ENCODE measurements around the gene P4HA1. TPM values are rescaled to one million over a fixed set of nuclear protein-coding genes. Genes with fewer than 3 reads are reported as not detected.

Gene P4HA1
- total and polyA plus RNA-seq, 9 of the 15 experiments (the other 6 are each of a cell fraction or from before 2014, with no cell fraction given): 20.2 to 177 (median 28.6) TPM

DNA sequence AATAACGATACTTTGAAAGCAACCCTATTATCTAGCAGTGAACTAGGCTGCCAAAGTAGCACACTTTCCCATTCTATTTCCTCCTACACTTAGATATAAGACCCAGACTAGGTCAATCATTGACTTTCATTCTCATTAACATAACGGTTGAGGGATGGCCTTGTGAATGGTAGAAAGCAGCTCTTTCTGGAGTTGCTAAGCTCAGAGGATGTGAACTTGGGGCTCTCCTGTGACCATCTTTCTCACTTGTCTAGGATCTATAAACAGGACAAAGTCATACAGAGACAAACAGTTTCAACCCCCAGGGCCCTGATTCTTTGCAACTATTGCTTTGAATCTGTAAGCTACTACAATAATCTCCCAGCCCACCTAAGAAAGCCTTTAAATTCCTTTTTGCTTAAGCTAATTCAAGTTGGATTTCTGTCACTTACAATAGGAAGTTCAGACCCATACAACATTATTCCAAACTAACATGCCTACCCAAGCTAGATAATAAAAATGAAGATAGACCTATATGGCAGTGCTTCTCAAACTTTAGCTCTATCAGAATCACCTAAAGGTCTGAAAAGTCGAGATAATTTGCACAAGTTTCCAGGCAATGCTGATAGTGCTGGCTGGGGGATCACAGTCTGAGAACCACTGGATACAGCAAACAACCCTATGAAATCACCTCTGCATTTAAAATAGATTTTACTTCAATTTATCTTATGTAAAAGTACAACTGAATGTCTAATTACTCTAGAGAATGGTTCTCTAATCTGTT lies 16.7 kb downstream of the P4HA1 start (continued):
- TF ChIP-seq MGA (IDR thresholded peaks at IDR 0.05) (no peak), CBFA2T2 (conservative IDR thresholded peaks at IDR 0.05) (peak; percentile 41; the same call in 1 of the 2 replicates), U2AF2 (optimal IDR thresholded peaks at IDR 0.05; ENCODE audit: low read depth, low read length) (no peak), TAF15 (IDR thresholded peaks at IDR 0.05; ENCODE audit: low read depth, low read length) (no peak), CBFB (CRISPR knock-in tag; IDR thresholded peaks at IDR 0.05) (no peak), CEBPB (tag; IDR thresholded peaks at IDR 0.05) (no peak)
- TF ChIP-seq, protein P1, sequence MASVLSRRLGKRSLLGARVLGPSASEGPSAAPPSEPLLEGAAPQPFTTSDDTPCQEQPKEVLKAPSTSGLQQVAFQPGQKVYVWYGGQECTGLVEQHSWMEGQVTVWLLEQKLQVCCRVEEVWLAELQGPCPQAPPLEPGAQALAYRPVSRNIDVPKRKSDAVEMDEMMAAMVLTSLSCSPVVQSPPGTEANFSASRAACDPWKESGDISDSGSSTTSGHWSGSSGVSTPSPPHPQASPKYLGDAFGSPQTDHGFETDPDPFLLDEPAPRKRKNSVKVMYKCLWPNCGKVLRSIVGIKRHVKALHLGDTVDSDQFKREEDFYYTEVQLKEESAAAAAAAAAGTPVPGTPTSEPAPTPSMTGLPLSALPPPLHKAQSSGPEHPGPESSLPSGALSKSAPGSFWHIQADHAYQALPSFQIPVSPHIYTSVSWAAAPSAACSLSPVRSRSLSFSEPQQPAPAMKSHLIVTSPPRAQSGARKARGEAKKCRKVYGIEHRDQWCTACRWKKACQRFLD (CRISPR knock-in tag; IDR thresholded peaks at IDR 0.05): no peak
